GM19351 (cell line): ENCODE data around the gene TMEM170B.

Experiments used
- ATAC-seq: cut with Tn5 transposase; IDR thresholded peaks from one replicate; pipeline ENCODE4 v1.9.1; 2021; ENCODE audit warnings: mild to moderate bottlenecking, moderate library complexity; ENCODE audit not compliant: unreplicated experiment

TMEM170B gene

GRCh38 chr6:11584244-11584643, 46.7 kb downstream of the TMEM170B start:
- ATAC-seq, result no peak

GRCh38 chr6:11585426-11586016, 48.0 kb downstream of the TMEM170B start:
- ATAC-seq, result no peak

- ATAC-seq, result no peak
Measured at GRCh38 chr6:11586117-11586516, 48.6 kb downstream of the TMEM170B start.

- ATAC-seq, result no peak
Measured at GRCh38 chr6:11586536-11586935, 49.0 kb downstream of the TMEM170B start.

GRCh38 chr6:11589261-11589660, 51.7 kb downstream of the TMEM170B start:
- ATAC-seq, result no peak

- no peak for ATAC-seq
Measured at GRCh38 chr6:11592294-11592906, 54.9 kb downstream of the TMEM170B start.

GRCh38 chr6:11593096-11593495, 55.5 kb downstream of the TMEM170B start:
- ATAC-seq, result no peak

- no peak for ATAC-seq
Measured at GRCh38 chr6:11595903-11596302, 58.4 kb downstream of the TMEM170B start.

- ATAC-seq, result no peak
Measured at GRCh38 chr6:11596640-11597237, 59.2 kb downstream of the TMEM170B start.

- no peak for ATAC-seq
Measured at GRCh38 chr6:11598687-11599086, 61.1 kb downstream of the TMEM170B start.

GRCh38 chr6:11600251-11600650, 62.7 kb downstream of the TMEM170B start:
- ATAC-seq, result no peak

- no peak for ATAC-seq
Measured at GRCh38 chr6:11601776-11602605, 64.4 kb downstream of the TMEM170B start.

GRCh38 chr6:11604215-11604614, 66.7 kb downstream of the TMEM170B start:
- no peak for ATAC-seq

- no peak for ATAC-seq
Measured at GRCh38 chr6:11604836-11605506, 67.4 kb downstream of the TMEM170B start.

GRCh38 chr6:11605507-11605905, 68.0 kb downstream of the TMEM170B start:
- no peak for ATAC-seq

GRCh38 chr6:11606332-11606731, 68.8 kb downstream of the TMEM170B start:
- no peak for ATAC-seq

GRCh38 chr6:11607383-11607782, 69.8 kb downstream of the TMEM170B start:
- ATAC-seq, result no peak

- ATAC-seq, result no peak
Measured at GRCh38 chr6:11608600-11609323, 71.2 kb downstream of the TMEM170B start.

GRCh38 chr6:11609324-11610071, 71.9 kb downstream of the TMEM170B start:
- ATAC-seq, result no peak

GRCh38 chr6:11613336-11613735, 75.8 kb downstream of the TMEM170B start:
- no peak for ATAC-seq
